Measurements from ENCODE around the gene GUCD1.

DNA sequence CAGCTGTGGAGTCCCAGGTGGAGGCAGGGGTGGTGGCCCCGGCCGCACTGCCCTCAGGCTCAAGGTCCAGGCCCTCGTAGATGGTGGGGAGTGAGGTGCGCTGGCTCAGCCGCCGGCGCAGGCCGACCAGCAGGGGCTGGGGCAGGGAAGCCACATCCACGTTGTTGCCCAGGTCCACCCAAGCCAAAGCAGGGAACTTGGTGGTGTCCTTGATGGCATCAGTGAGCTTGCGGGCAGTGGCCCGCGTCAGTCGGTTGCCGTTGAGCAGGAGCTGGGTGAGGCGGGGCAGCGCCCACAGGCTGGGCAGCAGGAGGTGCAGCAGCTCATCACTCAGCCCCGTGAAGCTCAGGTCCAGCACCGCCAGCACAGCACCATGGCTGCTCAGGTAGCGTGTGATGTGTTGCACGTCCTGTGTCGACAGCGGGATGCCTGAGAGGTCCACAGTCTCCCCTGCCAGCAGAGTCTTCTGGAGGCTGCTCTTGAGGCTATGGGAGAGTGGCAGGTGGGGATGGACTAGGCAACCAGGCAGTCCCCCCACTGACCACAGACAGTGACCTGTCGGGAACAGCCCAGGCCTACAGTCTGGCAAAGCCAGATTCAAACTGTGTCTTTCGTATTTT is 31.1 kb upstream of the GUCD1 start:
- TF ChIP-seq CTCF (CRISPR knock-in tag; IDR thresholded peaks at IDR 0.05) = no peak
- no peak for TF ChIP-seq ZNF335 (CRISPR knock-in tag; IDR thresholded peaks at IDR 0.05)
- no peak for TF ChIP-seq PAWR (CRISPR knock-in tag; IDR thresholded peaks at IDR 0.05; ENCODE audit: borderline replicate concordance)
- no peak for TF ChIP-seq CC2D1A (CRISPR knock-in tag; IDR thresholded peaks at IDR 0.05)
- no peak for TF ChIP-seq PRDM4 (CRISPR knock-in tag; IDR thresholded peaks at IDR 0.05; ENCODE audit: borderline replicate concordance)
- no peak for TF ChIP-seq ZNF543 (CRISPR knock-in tag; IDR thresholded peaks at IDR 0.05)
- TF ChIP-seq ATF3 (CRISPR knock-in tag; IDR thresholded peaks at IDR 0.05) = no peak
- no peak for TF ChIP-seq KDM5B (CRISPR knock-in tag; IDR thresholded peaks at IDR 0.05; ENCODE audit: borderline replicate concordance)
